Progenitor cell of endocrine pancreas (in vitro differentiated cells): ENCODE results near the gene WDR27. TPM values are rescaled to one million over a fixed set of nuclear protein-coding genes. Genes with fewer than 3 reads are reported as not detected.
"Not testable (repeated sequence)": the region's sequence is repeated elsewhere in the genome, so short reads cannot be mapped to it uniquely, and the experiment has no call there.

Experiments used
- DNase-seq: peaks from one replicate; pipeline ENCODE4 v3.0.0; 2021; ENCODE audit warnings: low spot score; ENCODE audit not compliant: unreplicated experiment
- H3K27ac Mint-ChIP-seq: 2 replicates; pipeline ENCODE4 v1.8.0; 2021; ENCODE audit warnings: mild to moderate bottlenecking, moderate library complexity, mixed read lengths
- H3K27me3 Mint-ChIP-seq: 2 replicates; pipeline ENCODE4 v1.8.0; 2021; ENCODE audit warnings: mixed read lengths
- H3K36me3 Mint-ChIP-seq: 2 replicates; pipeline ENCODE4 v1.8.0; 2022; ENCODE audit warnings: mixed read lengths; ENCODE audit not compliant: insufficient read depth
- H3K4me1 Mint-ChIP-seq: 2 replicates; pipeline ENCODE4 v1.8.0; 2021; ENCODE audit warnings: low read depth, mixed read lengths
- H3K4me3 Mint-ChIP-seq: 2 replicates; pipeline ENCODE4 v1.8.0; 2021; ENCODE audit warnings: low read depth, mild to moderate bottlenecking, moderate library complexity, mixed read lengths
- H3K9me3 Mint-ChIP-seq: 2 replicates; pipeline ENCODE4 v1.8.0; 2021; ENCODE audit warnings: low read depth, mixed read lengths
- CTCF ChIP-seq: fragments of 200-600 bp; sonication (generic); IDR thresholded peaks from one replicate; pipeline ENCODE4 v1.5.0; 2021; ENCODE audit warnings: antibody characterized with exemption, mild to moderate bottlenecking; ENCODE audit not compliant: unreplicated experiment
- total RNA-seq: library from RNA; stranded (reverse); gene quantifications from 2 replicates; pipeline ENCODE4 v1.2.1, GENCODE V29; 2021

WDR27 gene
- total RNA-seq, 1 donor from 2014 or later = 123 TPM

GRCh38 chr6:169648617-169649016, 53.2 kb downstream of the WDR27 start:
- H3K4me1 Mint-ChIP-seq = peaks cover 2% of the 10 kb centered on the region
- H3K9me3 Mint-ChIP-seq = no peaks in the 10 kb centered on the region
- no peak overlapping the region for H3K27ac Mint-ChIP-seq
- H3K27me3 Mint-ChIP-seq = no peaks in the 10 kb centered on the region
- peaks cover 3% of the 10 kb centered on the region for H3K36me3 Mint-ChIP-seq
- no peak overlapping the region for H3K4me3 Mint-ChIP-seq
- no peak for TF ChIP-seq CTCF
- DNase-seq = no peak

DNA sequence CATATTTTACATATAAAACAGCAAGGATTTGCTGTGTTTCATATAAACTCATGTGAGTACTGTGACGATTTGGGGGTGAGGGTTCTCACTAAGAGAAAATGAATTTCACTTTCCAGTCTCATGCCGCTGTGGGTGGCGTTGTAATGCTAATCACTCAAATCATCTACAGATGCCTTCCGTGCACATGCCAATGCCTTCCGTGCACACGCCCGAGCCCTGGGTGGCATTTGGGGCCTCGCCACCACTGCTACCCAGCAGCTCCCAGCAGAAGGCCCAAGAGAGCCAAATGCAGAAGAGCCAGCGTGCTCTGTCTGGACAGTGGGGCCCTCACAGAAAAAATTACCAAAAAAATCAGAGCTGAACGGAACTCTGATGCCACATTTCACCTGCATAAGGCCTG, 53.7 kb downstream of the WDR27 start:
- Mint-ChIP-seq H3K4me3 (no peak overlapping the region), H3K36me3 (peaks cover 3% of the 10 kb centered on the region), H3K9me3 (no peaks in the 10 kb centered on the region), H3K4me1 (peaks cover 2% of the 10 kb centered on the region), H3K27me3 (no peaks in the 10 kb centered on the region), H3K27ac (no peak overlapping the region)
- TF ChIP-seq CTCF = no peak
- DNase-seq = no peak

DNA sequence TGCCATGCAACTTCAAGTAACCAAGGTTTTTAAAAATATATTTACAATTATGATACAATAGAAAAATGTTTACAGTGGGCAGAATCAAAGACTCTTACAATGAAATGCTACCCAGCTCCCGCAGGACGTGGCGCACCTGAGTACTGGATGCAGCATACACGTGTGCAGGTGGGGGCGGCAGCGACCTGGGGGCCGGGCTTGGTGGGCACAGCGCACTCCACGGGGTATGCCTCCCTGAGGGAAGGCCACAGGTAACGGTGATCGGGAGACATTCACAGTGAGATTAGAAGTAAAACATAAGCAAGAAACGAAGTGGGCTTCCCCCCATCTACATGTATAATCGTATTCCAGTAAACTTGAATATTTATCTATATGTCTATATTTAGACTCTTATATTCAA, 54.2 kb downstream of the WDR27 start:
- Mint-ChIP-seq H3K27me3 (no peaks in the 10 kb centered on the region), H3K27ac (no peak overlapping the region), H3K4me3 (no peak overlapping the region), H3K9me3 (no peaks in the 10 kb centered on the region), H3K4me1 (peaks cover 2% of the 10 kb centered on the region), H3K36me3 (peaks cover 4% of the 10 kb centered on the region)
- no peak for DNase-seq
- no peak for TF ChIP-seq CTCF

DNA sequence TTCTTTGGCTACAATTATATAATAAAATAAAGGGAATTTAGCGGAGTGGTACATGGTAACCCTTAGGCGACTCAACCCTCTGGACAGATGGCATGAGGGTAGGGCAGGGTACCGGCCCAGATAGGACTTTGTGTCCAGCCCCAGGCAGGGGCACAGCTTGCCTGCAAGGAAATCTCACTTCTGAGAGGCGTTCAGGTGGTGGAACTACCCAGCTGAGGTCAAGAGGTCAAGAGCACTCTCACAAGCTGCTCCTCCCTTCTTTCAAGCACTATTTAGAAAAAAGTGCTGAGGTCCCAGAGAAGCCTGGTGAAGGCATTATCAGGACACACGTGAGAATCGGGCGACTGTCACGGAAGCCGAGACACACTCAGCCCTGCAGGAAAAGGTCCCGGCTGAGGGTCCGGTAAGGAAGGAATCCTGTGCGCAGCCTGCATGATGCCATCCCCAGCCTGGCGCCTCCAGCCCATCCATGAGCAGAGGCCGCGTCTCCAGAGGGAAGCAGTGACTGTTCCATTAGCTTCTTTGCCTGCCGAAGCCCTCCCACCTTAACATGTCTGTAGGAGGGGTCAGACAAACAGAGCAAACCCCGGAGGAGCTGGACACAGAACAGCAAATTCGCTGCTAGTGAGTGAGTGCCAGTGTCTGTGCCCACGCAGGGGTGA, 54.8 kb downstream of the WDR27 start:
- DNase-seq = no peak
- H3K4me1 Mint-ChIP-seq = peaks cover 2% of the 10 kb centered on the region
- no peaks in the 10 kb centered on the region for H3K27me3 Mint-ChIP-seq
- no peak overlapping the region for H3K27ac Mint-ChIP-seq
- H3K36me3 Mint-ChIP-seq = peaks cover 5% of the 10 kb centered on the region
- no peak for TF ChIP-seq CTCF
- no peak overlapping the region for H3K4me3 Mint-ChIP-seq
- no peaks in the 10 kb centered on the region for H3K9me3 Mint-ChIP-seq

- not testable (repeated sequence) for H3K4me1 Mint-ChIP-seq, H3K36me3 Mint-ChIP-seq, DNase-seq, H3K27me3 Mint-ChIP-seq, H3K9me3 Mint-ChIP-seq, H3K4me3 Mint-ChIP-seq, H3K27ac Mint-ChIP-seq
Observed at GRCh38 chr6:169645459-169645858, 56.4 kb downstream of the WDR27 start.

DNA sequence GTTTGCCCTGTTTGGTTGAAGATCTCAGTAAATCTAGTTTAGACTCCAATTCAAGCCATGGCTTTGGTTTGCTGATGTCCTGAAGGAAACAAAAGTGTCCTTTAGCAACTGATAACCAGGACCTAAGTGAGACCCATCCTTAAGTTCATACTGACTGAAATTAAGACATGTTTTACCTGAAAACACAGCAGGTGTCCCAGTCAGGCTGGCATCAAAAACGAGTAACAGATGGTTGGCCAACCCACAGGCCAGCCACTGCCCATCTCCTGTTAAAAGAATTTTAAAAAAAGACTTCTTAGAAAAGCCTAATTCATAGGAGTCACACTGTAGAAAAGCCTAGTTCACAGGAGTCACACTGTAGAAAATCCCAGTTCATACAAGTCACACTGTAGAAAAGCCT, 58.3 kb downstream of the WDR27 start:
- Mint-ChIP-seq H3K4me1 (peaks cover 4% of the 10 kb centered on the region), H3K27me3 (no peaks in the 10 kb centered on the region), H3K4me3 (no peak overlapping the region), H3K36me3 (peaks cover 8% of the 10 kb centered on the region), H3K9me3 (no peaks in the 10 kb centered on the region), H3K27ac (no peak overlapping the region)
- DNase-seq = no peak
- TF ChIP-seq CTCF = no peak
